ENCODE results near the gene CTU2.

Gene CTU2

GRCh38 chr16:88705801-88706228, 488 bp upstream of the CTU2 start:
- Histone ChIP-seq H3K4me1 (ENCODE audit: control insufficient read depth, insufficient read depth, low read length, poor library complexity, severe bottlenecking) (peaks cover 39% of the 10 kb centered on the region), H3K27ac (ENCODE audit: low read depth, low read length, severe bottlenecking) (peak overlapping the region; percentile 41), H3K9me3 (ENCODE audit: control insufficient read depth, low read length) (no peaks in the 10 kb centered on the region), H3K4me3 (ENCODE audit: extremely low read depth, insufficient read depth, low read length, poor library complexity, severe bottlenecking) (peak overlapping the region; percentile 95), H3K36me3 (ENCODE audit: control insufficient read depth, insufficient read depth, low read length) (peaks cover 21% of the 10 kb centered on the region)
- WGBS, 2 experiments (ENCODE audit: insufficient coverage in 2 of 2), result 0 to 3% methylated on average over 15 to 53 of the region's 57 CpGs

- Histone ChIP-seq H3K4me3 (ENCODE audit: extremely low read depth, insufficient read depth, low read length, poor library complexity, severe bottlenecking) (peak overlapping the region; percentile 95), H3K4me1 (ENCODE audit: control insufficient read depth, insufficient read depth, low read length, poor library complexity, severe bottlenecking) (peaks cover 25% of the 10 kb centered on the region), H3K27ac (ENCODE audit: low read depth, low read length, severe bottlenecking) (peak overlapping the region; percentile 16), H3K36me3 (ENCODE audit: control insufficient read depth, insufficient read depth, low read length) (peaks cover 18% of the 10 kb centered on the region), H3K9me3 (ENCODE audit: control insufficient read depth, low read length) (no peaks in the 10 kb centered on the region)
- WGBS, 2 experiments (ENCODE audit: insufficient coverage in 2 of 2), result 54 to 71% methylated on average over 10 to 11 of the region's 17 CpGs
Measured at GRCh38 chr16:88706965-88707826, 893 bp downstream of the CTU2 start.

GRCh38 chr16:88710556-88710955, 4.3 kb downstream of the CTU2 start:
- 88 to 90% methylated on average over 13 to 15 of the region's 16 CpGs for WGBS, 2 experiments (ENCODE audit: insufficient coverage in 2 of 2)
- Histone ChIP-seq H3K36me3 (ENCODE audit: control insufficient read depth, insufficient read depth, low read length) (peaks cover 27% of the 10 kb centered on the region), H3K4me3 (ENCODE audit: extremely low read depth, insufficient read depth, low read length, poor library complexity, severe bottlenecking) (no peak overlapping the region), H3K27ac (ENCODE audit: low read depth, low read length, severe bottlenecking) (no peak overlapping the region), H3K4me1 (ENCODE audit: control insufficient read depth, insufficient read depth, low read length, poor library complexity, severe bottlenecking) (peaks cover 5% of the 10 kb centered on the region), H3K9me3 (ENCODE audit: control insufficient read depth, low read length) (no peaks in the 10 kb centered on the region)

GRCh38 chr16:88711750-88712340, 5.5 kb downstream of the CTU2 start:
- Histone ChIP-seq H3K27ac (ENCODE audit: low read depth, low read length, severe bottlenecking) (no peak overlapping the region), H3K4me1 (ENCODE audit: control insufficient read depth, insufficient read depth, low read length, poor library complexity, severe bottlenecking) (peaks cover 5% of the 10 kb centered on the region), H3K9me3 (ENCODE audit: control insufficient read depth, low read length) (no peaks in the 10 kb centered on the region), H3K36me3 (ENCODE audit: control insufficient read depth, insufficient read depth, low read length) (peaks cover 40% of the 10 kb centered on the region), H3K4me3 (ENCODE audit: extremely low read depth, insufficient read depth, low read length, poor library complexity, severe bottlenecking) (no peak overlapping the region)
- WGBS, 2 experiments (ENCODE audit: insufficient coverage in 2 of 2), result 85 to 92% methylated on average over 16 to 17 of the region's 18 CpGs

GRCh38 chr16:88712362-88712979, 6.2 kb downstream of the CTU2 start:
- WGBS, 2 experiments (ENCODE audit: insufficient coverage in 2 of 2), result 85 to 92% methylated on average over 21 to 22 of the region's 25 CpGs
- Histone ChIP-seq H3K27ac (ENCODE audit: low read depth, low read length, severe bottlenecking) (no peak overlapping the region), H3K36me3 (ENCODE audit: control insufficient read depth, insufficient read depth, low read length) (peaks cover 47% of the 10 kb centered on the region), H3K4me3 (ENCODE audit: extremely low read depth, insufficient read depth, low read length, poor library complexity, severe bottlenecking) (no peak overlapping the region), H3K9me3 (ENCODE audit: control insufficient read depth, low read length) (no peaks in the 10 kb centered on the region), H3K4me1 (ENCODE audit: control insufficient read depth, insufficient read depth, low read length, poor library complexity, severe bottlenecking) (peaks cover 2% of the 10 kb centered on the region)

GRCh38 chr16:88713054-88713453, 6.8 kb downstream of the CTU2 start:
- Histone ChIP-seq H3K4me1 (ENCODE audit: control insufficient read depth, insufficient read depth, low read length, poor library complexity, severe bottlenecking) (no peaks in the 10 kb centered on the region), H3K27ac (ENCODE audit: low read depth, low read length, severe bottlenecking) (no peak overlapping the region), H3K36me3 (ENCODE audit: control insufficient read depth, insufficient read depth, low read length) (peaks cover 51% of the 10 kb centered on the region), H3K9me3 (ENCODE audit: control insufficient read depth, low read length) (no peaks in the 10 kb centered on the region), H3K4me3 (ENCODE audit: extremely low read depth, insufficient read depth, low read length, poor library complexity, severe bottlenecking) (no peak overlapping the region)
- WGBS, 2 experiments (ENCODE audit: insufficient coverage in 2 of 2), result 82 to 93% methylated on average over 7 of the region's 15 CpGs

- Histone ChIP-seq H3K36me3 (ENCODE audit: control insufficient read depth, insufficient read depth, low read length) (peaks cover 58% of the 10 kb centered on the region), H3K9me3 (ENCODE audit: control insufficient read depth, low read length) (no peaks in the 10 kb centered on the region), H3K4me3 (ENCODE audit: extremely low read depth, insufficient read depth, low read length, poor library complexity, severe bottlenecking) (no peak overlapping the region), H3K4me1 (ENCODE audit: control insufficient read depth, insufficient read depth, low read length, poor library complexity, severe bottlenecking) (no peaks in the 10 kb centered on the region), H3K27ac (ENCODE audit: low read depth, low read length, severe bottlenecking) (no peak overlapping the region)
- WGBS, 2 experiments (ENCODE audit: insufficient coverage in 2 of 2), result 92% methylated on average over 24 to 28 of the region's 30 CpGs
Measured at GRCh38 chr16:88713568-88714419, 7.5 kb downstream of the CTU2 start.

- Histone ChIP-seq H3K36me3 (ENCODE audit: control insufficient read depth, insufficient read depth, low read length) (peaks cover 64% of the 10 kb centered on the region), H3K27ac (ENCODE audit: low read depth, low read length, severe bottlenecking) (no peak overlapping the region), H3K4me3 (ENCODE audit: extremely low read depth, insufficient read depth, low read length, poor library complexity, severe bottlenecking) (no peak overlapping the region), H3K4me1 (ENCODE audit: control insufficient read depth, insufficient read depth, low read length, poor library complexity, severe bottlenecking) (no peaks in the 10 kb centered on the region), H3K9me3 (ENCODE audit: control insufficient read depth, low read length) (no peaks in the 10 kb centered on the region)
- 94% methylated on average over 25 to 30 of the region's 42 CpGs for WGBS, 2 experiments (ENCODE audit: insufficient coverage in 2 of 2)
Measured at GRCh38 chr16:88714420-88715302, 8.4 kb downstream of the CTU2 start.

GRCh38 chr16:88715312-88716190, 9.2 kb downstream of the CTU2 start:
- Histone ChIP-seq H3K9me3 (ENCODE audit: control insufficient read depth, low read length) (no peaks in the 10 kb centered on the region), H3K36me3 (ENCODE audit: control insufficient read depth, insufficient read depth, low read length) (peaks cover 70% of the 10 kb centered on the region), H3K4me3 (ENCODE audit: extremely low read depth, insufficient read depth, low read length, poor library complexity, severe bottlenecking) (no peak overlapping the region), H3K27ac (ENCODE audit: low read depth, low read length, severe bottlenecking) (no peak overlapping the region), H3K4me1 (ENCODE audit: control insufficient read depth, insufficient read depth, low read length, poor library complexity, severe bottlenecking) (no peaks in the 10 kb centered on the region)
- WGBS, 2 experiments (ENCODE audit: insufficient coverage in 2 of 2), result 94 to 95% methylated on average over 47 to 54 of the region's 57 CpGs
